OCI-M2 (cell line): Measurements from ENCODE around the gene ARNT2.
"Not testable (repeated sequence)": the region's sequence is repeated elsewhere in the genome, so short reads cannot be mapped to it uniquely, and the experiment has no call there.

ENCODE experiments used
- DNase-seq: peaks from one replicate; lab custom pipeline; 2025; ENCODE audit not compliant: unreplicated experiment; lab: John Stamatoyannopoulos, UW

ARNT2 gene

GRCh38 chr15:80641384-80641783 lies 237.2 kb downstream of the ARNT2 start:
- no peak for DNase-seq

- no peak for DNase-seq
Observed at GRCh38 chr15:80643431-80643951, 239.3 kb downstream of the ARNT2 start.

- DNase-seq, result no peak
Observed at GRCh38 chr15:80645494-80646065, 241.4 kb downstream of the ARNT2 start.

DNA sequence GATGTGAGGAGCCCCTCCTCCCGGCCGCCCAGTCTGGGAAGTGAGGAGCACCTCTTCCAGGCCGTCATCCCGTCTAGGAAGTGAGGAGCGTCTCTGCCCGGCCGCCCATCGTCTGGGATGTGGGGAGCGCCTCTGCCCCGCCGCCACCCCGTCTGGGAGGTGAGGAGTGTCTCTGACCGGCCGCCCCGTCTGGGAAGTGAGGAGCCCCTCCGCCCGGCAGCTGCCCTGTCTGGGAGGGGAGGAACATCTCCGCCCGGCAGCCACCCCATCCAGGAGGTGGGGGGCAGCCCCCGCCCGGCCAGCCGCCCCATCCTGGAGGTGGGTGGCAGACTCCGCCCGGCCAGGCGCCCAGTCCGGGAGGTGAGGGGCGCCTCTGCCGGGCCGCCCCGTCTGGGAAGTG lies 243.2 kb downstream of the ARNT2 start:
- not testable (repeated sequence) for DNase-seq
